GM18951 (cell line): Measurements from ENCODE around the gene ZNF526.

ENCODE experiments used
- POLR2A ChIP-seq: IDR thresholded peaks from 4 replicates; pipeline ENCODE4 v1.6.1; 2011; ENCODE audit warnings: mild to moderate bottlenecking; ENCODE audit not compliant: insufficient read length, insufficient read depth; ENCODE audit errors: extremely low read depth
- in situ Hi-C: fragments of 300-500 bp; cut with MboI; formaldehyde crosslinking; loops from one replicate; pipeline ENCODE4 v1.12.0; 2022; ENCODE audit warnings: low sequenced_read_pairs, mixed read lengths, inconsistent platforms; ENCODE audit not compliant: unreplicated experiment

Gene ZNF526, protein sequence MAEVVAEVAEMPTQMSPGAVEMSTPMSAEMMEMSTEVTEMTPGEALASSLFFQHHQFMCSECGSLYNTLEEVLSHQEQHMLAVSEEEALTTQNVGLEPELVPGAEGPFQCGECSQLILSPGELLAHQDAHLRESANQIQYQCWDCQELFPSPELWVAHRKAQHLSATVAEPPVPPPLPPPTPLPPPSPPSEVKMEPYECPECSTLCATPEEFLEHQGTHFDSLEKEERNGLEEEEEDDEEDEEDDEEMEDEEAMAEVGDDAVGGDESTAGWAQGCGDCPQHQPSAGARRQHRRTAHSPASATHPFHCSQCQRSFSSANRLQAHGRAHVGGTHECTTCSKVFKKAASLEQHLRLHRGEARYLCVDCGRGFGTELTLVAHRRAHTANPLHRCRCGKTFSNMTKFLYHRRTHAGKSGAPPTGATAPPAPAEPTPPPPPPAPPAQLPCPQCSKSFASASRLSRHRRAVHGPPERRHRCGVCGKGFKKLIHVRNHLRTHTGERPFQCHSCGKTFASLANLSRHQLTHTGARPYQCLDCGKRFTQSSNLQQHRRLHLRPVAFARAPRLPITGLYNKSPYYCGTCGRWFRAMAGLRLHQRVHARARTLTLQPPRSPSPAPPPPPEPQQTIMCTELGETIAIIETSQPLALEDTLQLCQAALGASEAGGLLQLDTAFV

DNA sequence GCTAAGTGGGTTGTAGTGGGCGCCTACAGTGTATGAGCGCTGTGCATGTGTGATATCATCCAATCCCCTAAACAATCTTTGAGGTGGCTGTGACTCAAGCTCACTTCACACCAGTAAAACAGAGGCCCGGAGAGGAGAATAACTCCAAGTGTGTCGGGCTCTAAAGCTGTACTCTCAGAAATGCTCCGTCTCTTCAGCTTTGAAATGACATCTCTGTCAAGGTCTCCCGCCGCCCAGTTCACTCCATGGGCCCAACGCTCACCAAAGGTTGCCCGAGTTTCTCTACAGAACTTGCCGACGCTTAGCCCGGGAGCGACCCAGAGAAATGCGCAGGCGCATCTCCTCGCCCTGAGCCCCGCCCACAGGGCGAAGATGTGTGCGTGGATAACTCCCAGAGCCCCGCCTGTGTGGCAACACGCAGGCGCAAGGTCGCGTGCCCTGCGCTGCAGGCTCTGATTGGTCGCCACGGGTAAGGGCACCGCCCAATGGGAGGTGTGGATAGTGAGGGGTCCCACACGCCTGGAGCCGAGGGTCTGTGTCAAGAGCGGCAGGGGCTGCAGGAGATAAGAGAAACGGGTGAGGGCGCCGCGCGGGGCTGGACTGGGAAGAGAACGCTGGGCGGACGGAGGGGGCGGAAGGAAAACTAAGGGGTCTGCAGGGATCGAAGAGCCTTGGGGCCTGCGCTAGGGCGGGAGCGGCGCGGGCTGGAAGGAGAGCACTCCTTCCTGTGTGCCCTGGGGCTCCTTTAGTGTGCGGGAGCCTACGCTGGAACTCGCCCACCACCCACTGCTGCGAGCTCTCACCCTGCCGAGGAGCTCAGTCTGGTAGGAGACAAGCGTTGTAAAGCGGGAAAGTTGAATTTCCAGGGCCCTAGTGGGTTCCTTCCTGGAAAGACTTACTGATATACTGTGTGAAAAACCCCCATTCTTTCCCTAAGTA, at the start of gene ZNF526:
Gene ZNF526, plus strand, starts transcription at position 501 of the 939 bp plus-strand sequence. CDS start 4,092 bp downstream, outside the sequence.
- in situ Hi-C loops: no loop called here
- TF ChIP-seq POLR2A: peak; percentile 87

DNA sequence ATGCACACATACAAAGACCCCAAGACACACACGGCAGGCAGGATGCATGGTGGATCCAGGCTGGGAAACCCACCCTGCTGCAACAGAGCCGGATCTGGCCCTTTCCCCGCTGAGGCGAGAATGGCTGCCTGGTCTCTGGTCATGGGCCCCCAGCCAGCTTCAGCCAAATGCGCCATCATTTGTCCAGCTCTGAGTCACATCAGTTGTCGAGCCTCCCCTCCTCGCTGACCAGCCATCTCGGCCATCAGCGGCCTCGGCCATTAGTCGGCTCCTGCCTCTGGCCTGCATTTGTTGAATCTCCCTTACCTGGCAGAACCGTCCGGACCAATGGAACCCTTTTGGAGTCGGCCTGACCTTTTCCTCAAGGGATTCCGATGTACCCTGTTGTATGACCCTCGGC, 49.4 kb upstream of the ZNF526 start:
- TF ChIP-seq POLR2A: no peak
- in situ Hi-C loops: no loop called here

DNA sequence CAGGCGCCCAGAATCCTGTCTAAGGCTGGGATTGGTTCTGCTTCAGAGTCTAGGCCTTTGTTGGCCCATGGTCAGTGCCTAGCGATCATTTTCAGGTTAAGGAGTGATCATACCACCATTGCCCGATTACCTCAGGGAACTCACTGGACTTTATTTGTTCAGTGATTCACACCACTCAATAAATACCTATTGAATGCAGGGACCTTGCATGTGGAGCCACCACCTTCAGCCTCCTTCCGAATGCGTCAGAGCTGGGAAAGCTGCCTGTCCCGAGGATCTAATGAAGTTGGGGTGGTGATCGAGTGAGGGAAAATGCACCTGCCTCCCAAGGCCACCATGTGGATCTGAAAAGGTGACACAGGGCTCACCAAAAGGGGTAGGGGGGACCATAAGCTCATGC, 47.9 kb upstream of the ZNF526 start:
- no peak for TF ChIP-seq POLR2A
- in situ Hi-C loops: no loop called here

DNA sequence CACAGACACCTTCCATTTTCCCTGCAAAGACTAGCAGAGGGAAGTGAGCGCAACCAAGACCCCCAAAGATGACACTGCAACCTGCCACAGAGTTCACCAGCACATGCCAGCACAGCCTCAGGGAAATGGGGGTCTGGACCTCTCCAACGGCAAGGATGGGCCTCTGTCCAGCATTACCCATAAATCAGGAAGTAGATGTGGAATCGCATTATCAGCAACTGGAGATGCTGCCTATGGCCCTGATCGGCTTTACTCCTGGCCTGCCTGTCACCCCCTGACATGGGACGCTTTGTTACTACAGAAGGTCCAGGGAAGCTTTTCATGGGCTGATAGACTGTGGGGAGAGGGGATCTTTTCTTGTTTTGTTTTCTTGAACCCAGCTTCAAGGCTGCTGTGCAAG, 46.4 kb upstream of the ZNF526 start:
- in situ Hi-C loops: no loop called here
- no peak for TF ChIP-seq POLR2A

DNA sequence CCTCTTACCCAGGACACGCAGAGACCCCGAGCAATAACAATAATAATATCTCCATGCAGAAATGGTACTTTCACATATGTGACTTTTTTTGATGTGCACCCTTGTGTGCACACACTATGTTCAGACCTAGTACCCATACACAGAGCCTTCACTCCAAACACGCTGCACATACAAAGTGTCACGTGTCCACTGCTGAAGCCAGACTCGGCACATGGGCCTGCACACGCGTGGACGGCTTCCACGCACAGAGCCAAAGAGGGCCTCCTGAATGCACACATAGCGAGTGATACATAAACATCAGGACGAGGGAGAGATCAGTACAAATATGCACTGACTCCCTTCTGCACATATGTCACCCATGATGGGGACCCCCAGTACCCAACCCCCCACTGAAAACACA, 45.9 kb upstream of the ZNF526 start:
- TF ChIP-seq POLR2A: no peak
- in situ Hi-C loops: no loop called here

DNA sequence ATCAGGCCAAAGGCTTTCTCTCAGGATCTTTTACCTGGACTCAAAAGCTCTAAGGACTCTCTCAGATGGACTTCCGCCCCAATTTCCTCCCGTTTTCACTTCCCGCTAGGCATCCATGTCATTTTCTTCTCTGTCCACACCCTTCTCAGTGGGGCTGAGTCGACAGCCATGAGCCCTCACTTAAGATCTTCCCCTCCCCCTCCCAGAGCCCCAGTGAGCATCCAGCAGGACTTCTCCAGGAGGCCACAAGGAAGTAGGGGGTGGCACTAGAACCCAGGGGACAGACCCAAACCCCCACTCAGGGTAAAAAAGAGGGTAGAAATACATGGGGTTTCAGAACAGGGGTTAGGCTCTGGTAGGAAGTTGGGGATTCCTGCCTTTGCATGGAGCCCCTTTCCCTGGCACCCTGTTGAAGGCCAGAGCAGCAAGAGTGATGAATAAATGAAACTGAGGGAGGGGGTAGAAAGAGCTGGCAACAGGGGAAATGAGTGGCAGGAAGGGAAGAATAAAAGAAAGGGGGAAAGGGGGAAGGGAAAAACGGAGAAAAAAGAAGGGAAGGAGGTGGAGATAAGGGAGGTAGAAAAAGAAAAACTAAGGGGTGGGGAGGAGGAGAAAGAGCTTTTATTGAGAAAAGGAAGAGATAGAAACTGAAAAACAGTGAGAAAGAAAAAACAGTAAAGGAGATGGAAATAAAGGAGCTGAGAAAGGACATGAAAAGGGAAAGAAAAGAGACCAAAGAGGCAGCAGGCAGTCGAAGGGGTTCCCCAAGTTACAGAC, 45.0 kb upstream of the ZNF526 start:
- in situ Hi-C loops: no loop called here
- no peak for TF ChIP-seq POLR2A

DNA sequence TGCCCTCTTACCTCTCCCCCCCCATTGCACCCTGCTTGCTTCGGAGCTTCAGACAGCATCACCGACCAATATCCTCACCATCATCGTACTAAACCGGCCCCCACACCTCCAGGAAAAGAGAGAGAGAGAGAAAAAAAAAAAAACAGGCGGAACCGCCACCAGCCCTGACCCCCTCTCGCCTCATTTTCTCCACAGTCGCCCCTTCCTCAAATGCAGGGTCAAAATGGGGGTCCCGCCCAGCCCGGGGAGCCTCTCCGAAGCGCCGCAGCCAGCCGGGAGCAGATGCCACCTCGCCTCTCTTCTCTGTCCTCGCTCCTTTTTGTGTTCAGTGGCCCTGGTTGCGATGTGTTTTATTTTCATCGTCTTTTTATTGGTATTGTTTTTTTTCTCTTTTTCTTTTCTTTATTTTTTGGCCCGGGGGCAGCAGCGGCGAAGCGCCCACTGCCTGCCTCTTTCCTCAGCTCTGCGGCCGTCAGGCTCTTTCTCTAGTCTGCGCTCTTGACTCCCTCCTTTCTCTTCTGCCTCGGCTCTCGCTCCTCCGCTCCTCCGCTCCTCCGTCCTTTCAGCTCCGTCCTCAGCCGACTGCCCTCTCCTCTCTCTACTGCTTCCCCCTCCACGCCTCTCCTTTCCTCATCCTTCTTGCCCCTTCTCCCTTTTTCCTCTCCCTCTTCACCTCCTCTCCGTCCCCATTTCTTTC, 44.0 kb upstream of the ZNF526 start:
- no peak for TF ChIP-seq POLR2A
- in situ Hi-C loops: no loop called here

DNA sequence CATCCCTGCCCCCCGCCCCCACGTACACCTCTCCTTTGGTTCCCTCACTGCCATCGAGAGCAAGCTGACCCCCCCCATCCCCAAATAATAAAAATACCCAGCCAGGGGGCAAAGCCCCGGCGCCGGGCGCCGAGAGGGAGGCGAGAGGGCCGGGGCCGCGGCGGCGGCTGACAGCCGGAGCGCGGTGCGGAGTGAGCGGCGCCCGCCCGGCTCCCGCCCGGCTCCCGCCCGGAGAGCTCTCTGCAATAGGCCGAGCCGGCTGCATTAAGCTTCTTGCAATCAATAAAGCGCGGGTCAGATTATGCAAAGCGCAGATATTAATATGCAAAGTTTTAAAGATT, 43.5 kb upstream of the ZNF526 start:
- TF ChIP-seq POLR2A: no peak
- in situ Hi-C loops: no loop called here

DNA sequence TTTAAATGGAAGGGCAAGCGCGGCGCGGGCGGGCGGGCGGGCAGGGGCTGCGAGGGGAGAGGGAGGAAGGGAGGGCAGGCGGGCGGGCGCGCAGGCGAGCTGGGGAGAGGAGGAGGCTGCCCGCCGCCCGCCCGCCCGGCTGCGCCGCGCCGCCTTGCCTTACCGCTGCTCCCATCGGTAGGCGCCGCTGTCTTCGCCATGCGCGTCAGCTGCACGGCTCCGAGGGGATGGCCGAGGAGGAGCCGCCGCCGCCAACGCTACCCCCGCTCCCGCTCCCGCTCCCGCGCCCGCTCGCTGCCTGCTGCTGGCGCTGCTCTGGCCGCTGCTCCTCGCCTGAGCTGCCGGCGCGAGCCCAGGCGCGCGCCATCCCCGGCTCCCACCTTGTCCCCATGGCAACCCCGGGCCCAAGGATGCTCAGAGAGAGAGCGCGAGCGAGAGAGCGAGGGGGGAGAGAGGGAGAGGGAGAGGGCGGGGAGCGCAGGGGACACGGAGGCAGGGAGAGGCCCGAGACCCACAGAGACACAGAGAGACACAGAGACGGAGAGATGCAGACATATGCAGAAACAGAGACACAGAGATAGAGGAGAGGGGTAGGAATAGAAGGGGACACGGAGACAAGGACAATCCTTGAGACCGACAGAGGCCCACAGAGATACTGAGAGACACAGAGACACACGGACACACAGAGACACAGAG, 43.0 kb upstream of the ZNF526 start:
- in situ Hi-C loops: no loop called here
- no peak for TF ChIP-seq POLR2A

DNA sequence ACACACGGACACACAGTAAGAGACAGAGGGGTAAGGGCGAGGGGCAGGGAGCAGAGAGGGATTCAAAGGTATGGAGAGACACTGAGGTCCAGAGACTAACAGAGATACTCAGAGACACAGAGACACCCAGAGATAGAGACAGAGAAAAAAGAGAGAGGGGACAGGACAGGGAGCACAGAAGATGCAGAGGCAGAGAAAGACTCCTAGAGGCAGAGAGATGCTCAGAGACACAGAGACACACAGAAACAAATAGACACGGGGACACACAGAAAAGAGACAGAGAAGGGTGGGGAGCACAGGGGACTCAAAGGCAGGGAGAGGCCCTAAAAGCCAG, 42.5 kb upstream of the ZNF526 start:
- in situ Hi-C loops: no loop called here
- TF ChIP-seq POLR2A: no peak

DNA sequence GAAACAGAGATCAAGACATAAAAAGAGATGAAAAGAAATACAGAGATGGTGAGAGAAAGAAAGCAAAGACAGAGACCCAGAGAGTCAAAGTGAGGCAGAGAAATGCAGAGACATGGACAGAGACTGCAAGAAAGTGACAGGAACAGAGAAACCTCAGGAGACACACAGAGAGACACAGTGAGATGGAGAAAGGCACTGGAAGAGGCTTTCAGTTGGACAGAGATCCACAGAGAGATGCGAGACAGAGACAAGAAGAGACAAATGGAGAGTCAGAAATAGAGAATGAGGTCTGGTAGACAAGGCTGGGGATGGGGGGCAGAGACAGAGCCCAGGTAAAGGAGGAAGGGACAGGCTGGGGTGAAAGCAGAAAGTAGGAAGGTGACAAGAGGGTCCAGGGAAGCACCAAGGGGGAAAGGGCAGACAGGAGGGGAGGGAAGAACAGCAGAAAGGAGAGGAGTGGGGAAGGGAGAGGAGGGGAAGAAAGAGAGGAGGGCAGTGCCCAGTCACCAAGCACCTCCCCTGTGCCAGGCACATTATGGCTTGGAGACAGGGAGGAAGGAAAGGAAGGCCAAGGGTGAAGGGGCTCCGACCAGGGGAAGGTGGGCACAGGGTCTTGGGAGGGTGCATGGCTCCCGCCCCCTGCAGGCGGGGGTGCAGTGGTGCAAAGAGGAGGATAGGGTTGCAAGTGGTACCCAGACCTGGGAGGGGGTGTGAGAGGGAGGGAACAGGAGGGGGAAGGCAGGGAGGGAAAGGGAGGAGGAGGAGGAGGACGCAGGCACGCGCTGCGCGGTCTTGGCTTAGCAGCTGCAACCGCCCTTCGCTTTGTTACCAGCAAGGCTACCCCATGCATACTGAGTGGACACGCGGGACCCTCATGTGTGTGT, 41.1 kb upstream of the ZNF526 start:
- no peak for TF ChIP-seq POLR2A

More for the DNA sequence above, 41.1 kb upstream of the ZNF526 start:
- in situ Hi-C loops: no loop called here
